IMR-90 (cell line): ENCODE measurements around the gene RNF19B. TPM values are rescaled to one million over a fixed set of nuclear protein-coding genes. Genes with fewer than 3 reads are reported as not detected.

ENCODE experiments used
- ATAC-seq: fragments of 200-7000 bp; cut with Tn5 transposase; 2 replicates; pipeline ENCODE4 v1.9.1; 2020; ENCODE audit warnings: low read depth, mild to moderate bottlenecking, moderate library complexity
- BruUV-seq: library from RNA; stranded (reverse); fragments of 400-500 nt; replicated peaks from 2 replicates; lab custom pipeline; 2021; lab: Mats Ljungman, UMichigan
- CTCF ChIA-PET: fragments of 300-600 bp; formaldehyde crosslinking; extraction: SDS; loops from one replicate; lab custom pipeline; 2021; ENCODE audit warnings: antibody characterized with exemption; lab: Yijun Ruan, JAX
- POLR2A ChIA-PET: fragments of 300-600 bp; sonication (Branson Sonifier 250); formaldehyde crosslinking; loops from one replicate; lab custom pipeline; 2022; ENCODE audit warnings: antibody characterized with exemption; ENCODE audit not compliant: unreplicated experiment; lab: Charles Lee
- DNase-seq: peaks from one replicate; pipeline ENCODE4 v3.0.0; 2013
- H2AFZ ChIP-seq: replicated peaks from 2 replicates; pipeline ENCODE3; 2013; ENCODE audit warnings: low read length, mild to moderate bottlenecking; ENCODE audit not compliant: poor library complexity
- H2AK5ac ChIP-seq: 2 replicates; pipeline ENCODE4 v1.6.1; 2013; ENCODE audit warnings: low read depth, low read length, inconsistent platforms
- H2AK9ac ChIP-seq: replicated peaks from 2 replicates; pipeline ENCODE3; 2013; ENCODE audit warnings: mild to moderate bottlenecking, low read depth, low read length, moderate library complexity; ENCODE audit not compliant: poor library complexity
- H2BK120ac ChIP-seq: 2 replicates; pipeline ENCODE4 v1.6.1; 2013; ENCODE audit warnings: low read depth, low read length, inconsistent platforms
- H2BK15ac ChIP-seq: 3 replicates; pipeline ENCODE4 v1.6.1; 2013; ENCODE audit warnings: low read depth, low read length, inconsistent platforms
- H2BK20ac ChIP-seq: 2 replicates; pipeline ENCODE4 v1.6.1; 2013; ENCODE audit warnings: low read depth, mild to moderate bottlenecking, inconsistent platforms, low read length, moderate library complexity
- H2BK5ac ChIP-seq: 2 replicates; pipeline ENCODE4 v1.6.1; 2013; ENCODE audit warnings: mild to moderate bottlenecking, low read depth, low read length, inconsistent platforms; ENCODE audit not compliant: poor library complexity, severe bottlenecking
- H3K14ac ChIP-seq: replicated peaks from 2 replicates; pipeline ENCODE4 v1.6.1; 2013; ENCODE audit warnings: low read depth, low read length, inconsistent platforms
- H3K18ac ChIP-seq: 2 replicates; pipeline ENCODE4 v1.6.1; 2013; ENCODE audit warnings: low read depth, low read length, control low read depth
- H3K23ac ChIP-seq: 2 replicates; pipeline ENCODE4 v1.6.1; 2013; ENCODE audit warnings: low read depth, low read length, inconsistent platforms
- H3K27ac ChIP-seq: 2 replicates; pipeline ENCODE4 v1.5.1; 2013; ENCODE audit warnings: mild to moderate bottlenecking, control low read depth, low read length; ENCODE audit not compliant: insufficient read depth
- H3K27me3 ChIP-seq: 2 replicates; pipeline ENCODE4 v1.6.1; 2013; ENCODE audit warnings: low read length; ENCODE audit not compliant: control insufficient read depth, insufficient read depth
- H3K36me3 ChIP-seq: 2 replicates; pipeline ENCODE4 v1.6.1; 2013; ENCODE audit warnings: low read length, mixed read lengths; ENCODE audit not compliant: control insufficient read depth, insufficient read depth
- H3K4ac ChIP-seq: 2 replicates; pipeline ENCODE4 v1.6.1; 2013; ENCODE audit warnings: low read depth, low read length, inconsistent platforms
- H3K4me1 ChIP-seq: 2 replicates; pipeline ENCODE4 v1.6.1; 2013; ENCODE audit warnings: low read length, mixed read lengths; ENCODE audit not compliant: control insufficient read depth, insufficient read depth
- H3K4me2 ChIP-seq: 2 replicates; pipeline ENCODE4 v1.6.1; 2013; ENCODE audit warnings: low read depth, mild to moderate bottlenecking, control low read depth, low read length, moderate library complexity
- H3K4me3 ChIP-seq: 2 replicates; pipeline ENCODE4 v1.5.1; 2013; ENCODE audit warnings: low read depth, mild to moderate bottlenecking, control low read depth, low read length, moderate library complexity; ENCODE audit not compliant: insufficient read depth
- H3K56ac ChIP-seq: 2 replicates; pipeline ENCODE4 v1.6.1; 2013; ENCODE audit warnings: low read length, inconsistent platforms; ENCODE audit not compliant: insufficient read depth; ENCODE audit errors: extremely low read depth
- H3K79me1 ChIP-seq, 2 experiments: 2 replicates each; pipeline ENCODE4 v1.6.1; 2013; ENCODE audit warnings: low read length in 2 of 2, inconsistent platforms in 1 of 2, low read depth in 1 of 2
- H3K9ac ChIP-seq: 2 replicates; pipeline ENCODE4 v1.6.1; 2013; ENCODE audit warnings: low read depth, low read length, control low read depth
- H3K9me1 ChIP-seq: 2 replicates; pipeline ENCODE4 v1.6.1; 2013; ENCODE audit warnings: low read length, inconsistent platforms; ENCODE audit not compliant: insufficient read depth
- H3K9me3 ChIP-seq: 2 replicates; pipeline ENCODE4 v1.6.1; 2013; ENCODE audit warnings: low read length; ENCODE audit not compliant: control insufficient read depth, insufficient read depth
- H4K20me1 ChIP-seq: 2 replicates; pipeline ENCODE4 v1.6.1; 2013; ENCODE audit warnings: low read length, inconsistent platforms; ENCODE audit not compliant: insufficient read depth
- H4K5ac ChIP-seq: 2 replicates; pipeline ENCODE4 v1.6.1; 2013; ENCODE audit warnings: mild to moderate bottlenecking, low read depth, low read length, control low read depth
- H4K8ac ChIP-seq, 2 experiments: 2 replicates each; pipeline ENCODE4 v1.6.1; 2013; ENCODE audit warnings: low read depth in 2 of 2, low read length in 2 of 2, control low read depth in 1 of 2, inconsistent platforms in 1 of 2
- H4K91ac ChIP-seq: 2 replicates; pipeline ENCODE4 v1.6.1; 2013; ENCODE audit warnings: low read depth, low read length, inconsistent platforms; ENCODE audit not compliant: insufficient read depth
- BHLHE40 ChIP-seq: fragments of 150-350 bp; IDR thresholded peaks from 2 replicates; pipeline ENCODE4 v1.6.1; 2016; ENCODE audit warnings: mild to moderate bottlenecking, low read depth, low read length
- CEBPB ChIP-seq: IDR thresholded peaks from 2 replicates; pipeline ENCODE4 v1.6.1; 2012; ENCODE audit warnings: low read depth, low read length, improper control_type of control experiment
- CHD1 ChIP-seq: IDR thresholded peaks from 2 replicates; pipeline ENCODE4 v1.6.1; 2012; ENCODE audit warnings: low read depth, low read length, improper control_type of control experiment
- FOS ChIP-seq: fragments of 150-350 bp; IDR thresholded peaks from 2 replicates; pipeline ENCODE4 v1.6.1; 2016; ENCODE audit warnings: low read depth, low read length
- MAFK ChIP-seq: IDR thresholded peaks from 2 replicates; pipeline ENCODE4 v1.6.1; 2012; ENCODE audit warnings: low read depth, low read length, improper control_type of control experiment
- MAZ ChIP-seq: IDR thresholded peaks from 2 replicates; pipeline ENCODE4 v1.6.1; 2012; ENCODE audit warnings: low read depth, mild to moderate bottlenecking, low read length, improper control_type of control experiment, moderate library complexity, borderline replicate concordance
- MXI1 ChIP-seq: IDR thresholded peaks from 2 replicates; pipeline ENCODE4 v1.6.1; 2012; ENCODE audit warnings: low read depth, mild to moderate bottlenecking, low read length, moderate library complexity, borderline replicate concordance
- NFE2L2 ChIP-seq: fragments of 150-350 bp; IDR thresholded peaks from 2 replicates; pipeline ENCODE4 v1.6.1; 2016; ENCODE audit warnings: low read depth, mild to moderate bottlenecking, low read length
- POLR2A ChIP-seq: IDR thresholded peaks from 2 replicates; pipeline ENCODE4 v1.6.1; 2012; ENCODE audit warnings: mild to moderate bottlenecking, low read depth, low read length
- RAD21 ChIP-seq: IDR thresholded peaks from 2 replicates; pipeline ENCODE4 v1.6.1; 2012; ENCODE audit warnings: low read length, improper control_type of control experiment
- RCOR1 ChIP-seq: IDR thresholded peaks from 2 replicates; pipeline ENCODE4 v1.6.1; 2012; ENCODE audit warnings: mild to moderate bottlenecking, low read length, improper control_type of control experiment; ENCODE audit not compliant: insufficient replicate concordance
- RFX5 ChIP-seq: IDR thresholded peaks from 2 replicates; pipeline ENCODE4 v1.8.0; 2012; ENCODE audit warnings: low read depth, mild to moderate bottlenecking, low read length, moderate library complexity
- SMC3 ChIP-seq: fragments of 150-350 bp; IDR thresholded peaks from 2 replicates; pipeline ENCODE4 v1.6.1; 2016; ENCODE audit warnings: low read depth, mild to moderate bottlenecking, antibody characterized with exemption, low read length, moderate library complexity
- WGBS, 2 experiments: methylation state at CpG; one replicate each; pipeline versions ENCODE4 v1.1.5 to v1.1.7; 2013; ENCODE audit warnings: missing lambda C conversion rate in 2 of 2; ENCODE audit not compliant: insufficient read length in 1 of 2; ENCODE audit errors: extremely low coverage in 2 of 2; 5-methylcytosine and 5-hydroxymethylcytosine counted together
- dilution Hi-C: fragments of 300-500 bp; cut with HindIII; formaldehyde crosslinking; loops from one replicate; pipeline ENCODE4 v1.14.3; 2018; ENCODE audit warnings: low sequenced_read_pairs; ENCODE audit not compliant: unreplicated experiment
- in situ Hi-C: fragments of 300-500 bp; cut with MboI; formaldehyde crosslinking; loops from 3 replicates; pipeline ENCODE4 v1.14.3; 2019; ENCODE audit warnings: low sequenced_read_pairs, inconsistent platforms, mixed read lengths
- intact Hi-C: fragments of 100-400 bp; cut with micrococcal nuclease; formaldehyde crosslinking; loops from 2 replicates; pipeline ENCODE4 v1.10.0; 2022
- polyA plus RNA-seq, 3 experiments: library from polyadenylated mRNA; depleted of rRNA; stranded (reverse); fragments of >200 nt; gene quantifications; 2 replicates each; pipeline ENCODE4 v1.2.3, GENCODE V29; 2012; ENCODE audit warnings: low replicate concordance in 1 of 3
- total RNA-seq: library from RNA; depleted of rRNA; stranded (reverse); fragments of >200 nt; gene quantifications from 2 replicates; pipeline ENCODE4 v1.2.3, GENCODE V29; 2012
- TF ChIP-seq, protein P1 (sequence below): fragments of 150-350 bp; IDR thresholded peaks from 2 replicates; pipeline ENCODE4 v1.6.1; 2017; ENCODE audit warnings: mild to moderate bottlenecking, antibody characterized with exemption, low read length, low read depth
- TF ChIP-seq, protein P2 (sequence below): conservative IDR thresholded peaks from 2 replicates; pipeline ENCODE4 v1.5.1; 2012; ENCODE audit warnings: mild to moderate bottlenecking, low read depth, low read length, improper control_type of control experiment
- TF ChIP-seq, protein P3 (sequence below): fragments of 150-350 bp; IDR thresholded peaks from 2 replicates; pipeline ENCODE4 v1.6.1; 2016; ENCODE audit warnings: low read depth, mild to moderate bottlenecking, low read length, moderate library complexity, borderline replicate concordance

The RNF19B gene
- total and polyA plus RNA-seq, 2 of the 4 experiments (the other 2 are of a cell fraction) = 10.0 to 11.6 TPM

DNA sequence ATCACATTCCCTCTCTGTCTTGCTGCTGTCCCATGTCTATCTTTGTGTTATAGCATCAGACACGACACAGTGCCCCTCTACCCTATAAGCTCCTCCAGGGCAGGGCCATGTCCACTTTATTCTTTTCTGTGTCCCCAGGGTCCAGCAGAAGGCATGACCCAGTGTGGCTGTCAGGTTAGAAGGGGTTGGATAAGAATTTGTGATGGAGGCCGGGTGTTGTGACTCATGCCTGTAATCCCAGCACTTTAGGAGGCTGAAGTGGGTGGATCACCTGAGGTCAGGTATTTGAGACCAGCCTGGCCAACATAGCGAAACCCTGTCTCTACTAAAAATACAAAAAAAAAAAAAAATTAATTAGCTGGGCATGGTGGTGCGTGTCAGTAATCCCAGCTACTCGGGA is 26.3 kb upstream of the RNF19B start:
- Histone ChIP-seq H3K56ac (no peak overlapping the region), H3K27me3 (no peaks in the 10 kb centered on the region), H2BK120ac (peak overlapping the region; percentile 54), H3K4me2 (no peak overlapping the region), H2AK9ac (peak overlapping the region; percentile 50), H2AK5ac (peak overlapping the region; percentile 57), H2BK15ac (peak overlapping the region; percentile 65; the same call in 1 of the 3 replicates), H4K5ac (peak overlapping the region; percentile 50; the same call in 1 of the 2 replicates), H3K4me1 (peaks cover 22% of the 10 kb centered on the region), H2BK20ac (peak overlapping the region; percentile 1; the same call in 1 of the 2 replicates), H2BK5ac (no peak overlapping the region), H3K27ac (no peak overlapping the region), H2AFZ (no peak overlapping the region), H3K79me1 (no peaks in the 10 kb centered on the region), H3K18ac (0 out of 2 replicates have a peak overlapping the region, but pooled peaks have one; percentile 1), H4K91ac (peak overlapping the region; percentile 36; the same call in 1 of the 2 replicates), H3K9me1 (peaks cover 26% of the 10 kb centered on the region), H3K14ac (0 out of 2 replicates have a peak overlapping the region, but pooled peaks have one; percentile 2), H3K4me3 (no peak overlapping the region), H4K20me1 (peaks cover 4% of the 10 kb centered on the region), H3K9me3 (no peaks in the 10 kb centered on the region), H3K23ac (no peak overlapping the region), H3K4ac (peak overlapping the region; percentile 61), H4K8ac (0 out of 4 replicates have a peak overlapping the region, but pooled peaks of 1 of the 2 experiments have one; percentile 47), H3K36me3 (no peaks in the 10 kb centered on the region), H3K9ac (no peak overlapping the region)
- ATAC-seq (no peak), DNase-seq (no peak)
- no CpG with 5 or more reads among the region's 5 CpGs for whole genome bisulfite sequencing, 2 experiments
- intact Hi-C loops = no loop called here
- dilution Hi-C loops = no loop called here
- in situ Hi-C loops = no loop called here
- CTCF ChIA-PET = no interaction called here
- BruUV-seq = no TSS peak
- TF ChIP-seq RCOR1 = no peak
- no peak for TF ChIP-seq NFE2L2
- no peak for TF ChIP-seq RAD21
- no peak for TF ChIP-seq POLR2A
- TF ChIP-seq SMC3 = no peak
- TF ChIP-seq BHLHE40 = no peak
- TF ChIP-seq RFX5 = no peak
- no peak for TF ChIP-seq CEBPB
- no peak for TF ChIP-seq MXI1
- TF ChIP-seq MAFK = no peak
- no peak for TF ChIP-seq MAZ
- TF ChIP-seq, protein P1, sequence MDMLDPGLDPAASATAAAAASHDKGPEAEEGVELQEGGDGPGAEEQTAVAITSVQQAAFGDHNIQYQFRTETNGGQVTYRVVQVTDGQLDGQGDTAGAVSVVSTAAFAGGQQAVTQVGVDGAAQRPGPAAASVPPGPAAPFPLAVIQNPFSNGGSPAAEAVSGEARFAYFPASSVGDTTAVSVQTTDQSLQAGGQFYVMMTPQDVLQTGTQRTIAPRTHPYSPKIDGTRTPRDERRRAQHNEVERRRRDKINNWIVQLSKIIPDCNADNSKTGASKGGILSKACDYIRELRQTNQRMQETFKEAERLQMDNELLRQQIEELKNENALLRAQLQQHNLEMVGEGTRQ = no peak
- TF ChIP-seq CHD1 = no peak
- TF ChIP-seq, protein P2, sequence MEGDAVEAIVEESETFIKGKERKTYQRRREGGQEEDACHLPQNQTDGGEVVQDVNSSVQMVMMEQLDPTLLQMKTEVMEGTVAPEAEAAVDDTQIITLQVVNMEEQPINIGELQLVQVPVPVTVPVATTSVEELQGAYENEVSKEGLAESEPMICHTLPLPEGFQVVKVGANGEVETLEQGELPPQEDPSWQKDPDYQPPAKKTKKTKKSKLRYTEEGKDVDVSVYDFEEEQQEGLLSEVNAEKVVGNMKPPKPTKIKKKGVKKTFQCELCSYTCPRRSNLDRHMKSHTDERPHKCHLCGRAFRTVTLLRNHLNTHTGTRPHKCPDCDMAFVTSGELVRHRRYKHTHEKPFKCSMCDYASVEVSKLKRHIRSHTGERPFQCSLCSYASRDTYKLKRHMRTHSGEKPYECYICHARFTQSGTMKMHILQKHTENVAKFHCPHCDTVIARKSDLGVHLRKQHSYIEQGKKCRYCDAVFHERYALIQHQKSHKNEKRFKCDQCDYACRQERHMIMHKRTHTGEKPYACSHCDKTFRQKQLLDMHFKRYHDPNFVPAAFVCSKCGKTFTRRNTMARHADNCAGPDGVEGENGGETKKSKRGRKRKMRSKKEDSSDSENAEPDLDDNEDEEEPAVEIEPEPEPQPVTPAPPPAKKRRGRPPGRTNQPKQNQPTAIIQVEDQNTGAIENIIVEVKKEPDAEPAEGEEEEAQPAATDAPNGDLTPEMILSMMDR = no peak
- no peak for TF ChIP-seq FOS
- TF ChIP-seq, protein P3, sequence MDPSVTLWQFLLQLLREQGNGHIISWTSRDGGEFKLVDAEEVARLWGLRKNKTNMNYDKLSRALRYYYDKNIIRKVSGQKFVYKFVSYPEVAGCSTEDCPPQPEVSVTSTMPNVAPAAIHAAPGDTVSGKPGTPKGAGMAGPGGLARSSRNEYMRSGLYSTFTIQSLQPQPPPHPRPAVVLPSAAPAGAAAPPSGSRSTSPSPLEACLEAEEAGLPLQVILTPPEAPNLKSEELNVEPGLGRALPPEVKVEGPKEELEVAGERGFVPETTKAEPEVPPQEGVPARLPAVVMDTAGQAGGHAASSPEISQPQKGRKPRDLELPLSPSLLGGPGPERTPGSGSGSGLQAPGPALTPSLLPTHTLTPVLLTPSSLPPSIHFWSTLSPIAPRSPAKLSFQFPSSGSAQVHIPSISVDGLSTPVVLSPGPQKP = no peak
- POLR2A ChIA-PET = no interaction called here
